ENCODE data around the gene MCOLN3. TPM values are rescaled to one million over a fixed set of nuclear protein-coding genes. Genes with fewer than 3 reads are reported as not detected.
"Not testable (repeated sequence)": the region's sequence is repeated elsewhere in the genome, so short reads cannot be mapped to it uniquely, and the experiment has no call there.

The MCOLN3 gene
- total RNA-seq, 2 donors from 2014 or later: 15.8 to 17.5 TPM

- ATAC-seq (no peak), DNase-seq (no peak)
- Histone ChIP-seq H3K4me3 (no peak overlapping the region), H3K9me3 (no peaks in the 10 kb centered on the region), H3K36me3 (replicated peaks in 1 of 2; ENCODE audit: insufficient read depth in 1 of 2, low read depth in 2 of 2) (no peaks in the 10 kb centered on the region), H3K4me1 (no peaks in the 10 kb centered on the region), H3K27ac (no peak overlapping the region), H3K27me3 (no peaks in the 10 kb centered on the region)
- intact Hi-C loops (cut with DNase I): no loop called here
- no peak for TF ChIP-seq POLR2A (IDR thresholded peaks at IDR 0.05)
- TF ChIP-seq, protein P1, sequence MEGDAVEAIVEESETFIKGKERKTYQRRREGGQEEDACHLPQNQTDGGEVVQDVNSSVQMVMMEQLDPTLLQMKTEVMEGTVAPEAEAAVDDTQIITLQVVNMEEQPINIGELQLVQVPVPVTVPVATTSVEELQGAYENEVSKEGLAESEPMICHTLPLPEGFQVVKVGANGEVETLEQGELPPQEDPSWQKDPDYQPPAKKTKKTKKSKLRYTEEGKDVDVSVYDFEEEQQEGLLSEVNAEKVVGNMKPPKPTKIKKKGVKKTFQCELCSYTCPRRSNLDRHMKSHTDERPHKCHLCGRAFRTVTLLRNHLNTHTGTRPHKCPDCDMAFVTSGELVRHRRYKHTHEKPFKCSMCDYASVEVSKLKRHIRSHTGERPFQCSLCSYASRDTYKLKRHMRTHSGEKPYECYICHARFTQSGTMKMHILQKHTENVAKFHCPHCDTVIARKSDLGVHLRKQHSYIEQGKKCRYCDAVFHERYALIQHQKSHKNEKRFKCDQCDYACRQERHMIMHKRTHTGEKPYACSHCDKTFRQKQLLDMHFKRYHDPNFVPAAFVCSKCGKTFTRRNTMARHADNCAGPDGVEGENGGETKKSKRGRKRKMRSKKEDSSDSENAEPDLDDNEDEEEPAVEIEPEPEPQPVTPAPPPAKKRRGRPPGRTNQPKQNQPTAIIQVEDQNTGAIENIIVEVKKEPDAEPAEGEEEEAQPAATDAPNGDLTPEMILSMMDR (IDR thresholded peaks at IDR 0.05): no peak
- WGBS, 2 donors: 78 to 80% methylated on average over 2 of the region's 2 CpGs
Measured at GRCh38 chr1:84988588-84988987, 59.7 kb downstream of the MCOLN3 start.

DNA sequence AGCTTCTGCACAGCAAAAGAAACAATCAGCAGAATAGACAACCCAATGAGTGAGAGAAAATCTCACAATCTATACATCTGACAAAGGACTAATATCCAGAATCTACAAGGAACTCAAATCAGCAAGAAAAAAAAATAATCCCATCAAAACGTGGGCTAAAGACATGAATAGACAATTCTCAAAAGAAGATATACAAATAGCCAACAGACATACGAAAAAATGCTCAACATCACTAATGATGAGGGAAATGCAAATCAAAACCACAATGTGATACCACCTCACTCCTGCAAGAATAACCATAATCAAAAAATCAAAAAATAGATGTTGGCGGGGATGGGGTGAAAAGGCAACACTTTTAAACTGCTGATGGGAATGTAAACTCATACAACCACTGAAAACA lies 61.7 kb downstream of the MCOLN3 start:
- intact Hi-C loops (cut with DNase I); ATAC-seq; DNase-seq; H3K27ac ChIP-seq; H3K4me3 ChIP-seq; H3K9me3 ChIP-seq; H3K36me3 ChIP-seq (replicated peaks in 1 of 2; ENCODE audit: insufficient read depth in 1 of 2, low read depth in 2 of 2); H3K4me1 ChIP-seq; H3K27me3 ChIP-seq: not testable (repeated sequence)
- WGBS, 2 donors: 77 to 80% methylated on average over 3 of the region's 3 CpGs

DNA sequence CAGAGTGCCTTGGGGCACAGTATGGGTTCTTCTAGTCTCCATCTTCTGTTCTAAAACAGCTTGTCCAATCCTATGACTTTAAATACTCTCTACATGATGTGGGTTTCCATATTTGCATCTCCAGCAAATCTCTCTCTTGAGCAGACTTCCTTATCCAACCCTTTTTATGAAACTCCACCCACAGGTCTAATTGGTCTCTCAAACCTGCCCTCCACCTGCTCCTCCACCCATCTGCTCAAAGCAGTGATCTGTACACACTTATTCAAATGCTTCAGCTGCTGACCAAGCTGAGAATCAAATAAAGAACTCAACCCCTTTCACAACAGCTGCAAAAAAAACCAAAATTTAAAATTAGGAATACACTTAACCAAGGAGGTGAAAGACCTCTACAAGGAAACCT lies 62.9 kb downstream of the MCOLN3 start:
- no peak overlapping the region for H3K27ac ChIP-seq
- ATAC-seq (no peak), DNase-seq (no peak)
- H3K27me3 ChIP-seq: no peaks in the 10 kb centered on the region
- no peak for TF ChIP-seq POLR2A (IDR thresholded peaks at IDR 0.05)
- TF ChIP-seq, protein P1 (IDR thresholded peaks at IDR 0.05): no peak
- H3K4me3 ChIP-seq: no peak overlapping the region
- H3K4me1 ChIP-seq: no peaks in the 10 kb centered on the region
- H3K36me3 ChIP-seq (replicated peaks in 1 of 2; ENCODE audit: insufficient read depth in 1 of 2, low read depth in 2 of 2): no peaks in the 10 kb centered on the region
- intact Hi-C loops (cut with DNase I): no loop called here
- H3K9me3 ChIP-seq: no peaks in the 10 kb centered on the region

DNA sequence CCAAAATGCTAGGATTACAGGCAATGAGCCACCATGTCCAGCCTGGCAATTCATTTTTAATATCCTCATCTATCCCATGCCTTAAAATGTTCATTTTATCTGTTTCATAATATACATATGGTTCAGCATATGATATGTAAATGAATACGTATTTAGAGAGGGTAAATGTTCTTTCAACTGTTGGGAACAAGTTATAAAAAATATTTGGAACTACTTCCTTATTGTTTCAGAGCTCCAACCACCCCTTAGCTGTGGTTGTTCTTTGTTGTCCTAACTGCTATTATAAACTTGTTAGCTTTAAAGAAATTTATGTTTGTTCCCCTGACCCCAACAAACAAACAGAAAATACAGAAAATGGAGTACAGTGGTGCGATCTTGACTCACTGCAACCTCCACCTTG lies 65.9 kb downstream of the MCOLN3 start:
- no peak overlapping the region for H3K4me3 ChIP-seq
- no peak overlapping the region for H3K27ac ChIP-seq
- intact Hi-C loops (cut with DNase I): no loop called here

DNA sequence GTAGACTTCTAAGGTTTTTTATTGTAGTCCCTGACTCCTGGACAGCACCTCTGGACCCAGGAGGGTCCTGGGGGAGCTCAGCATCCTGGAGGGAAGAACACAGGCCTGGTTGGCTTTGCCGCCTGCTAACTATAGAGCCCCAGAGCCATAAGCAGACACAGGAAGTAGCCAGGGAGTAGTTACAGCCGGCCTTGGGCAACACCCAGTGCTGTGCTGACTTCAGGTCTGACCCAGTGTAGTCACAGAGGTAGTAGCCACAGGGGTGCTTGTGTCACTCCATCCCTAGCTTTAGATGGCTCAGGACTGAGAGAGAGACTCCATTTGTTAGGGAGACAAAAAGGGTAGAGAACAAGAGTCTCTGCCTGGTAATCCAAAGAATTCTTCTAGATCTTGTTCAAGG lies 73.3 kb downstream of the MCOLN3 start:
- ATAC-seq (no peak), DNase-seq (no peak)
- Histone ChIP-seq H3K4me3 (no peak overlapping the region), H3K27me3 (no peaks in the 10 kb centered on the region), H3K27ac (no peak overlapping the region), H3K36me3 (replicated peaks in 1 of 2; ENCODE audit: insufficient read depth in 1 of 2, low read depth in 2 of 2) (no peaks in the 10 kb centered on the region), H3K4me1 (no peaks in the 10 kb centered on the region), H3K9me3 (no peaks in the 10 kb centered on the region)
- WGBS, 2 donors: 47 to 92% methylated on average over 2 of the region's 2 CpGs
- no peak for TF ChIP-seq POLR2A (IDR thresholded peaks at IDR 0.05)
- TF ChIP-seq, protein P1 (IDR thresholded peaks at IDR 0.05): no peak
- intact Hi-C loops (cut with DNase I): loop anchor here (10.0 kb wide), 1 partner anchor 50 kb away; no protein-coding TSS in a partner anchor

More for the DNA sequence above, 65.9 kb downstream of the MCOLN3 start:
- TF ChIP-seq POLR2A (IDR thresholded peaks at IDR 0.05): no peak
- TF ChIP-seq, protein P1 (IDR thresholded peaks at IDR 0.05): no peak
- DNase-seq (no peak), ATAC-seq (no peak)
- Histone ChIP-seq H3K4me1 (no peaks in the 10 kb centered on the region), H3K36me3 (replicated peaks in 1 of 2; ENCODE audit: insufficient read depth in 1 of 2, low read depth in 2 of 2) (no peaks in the 10 kb centered on the region), H3K9me3 (no peaks in the 10 kb centered on the region), H3K27me3 (no peaks in the 10 kb centered on the region)
- 84 to 91% methylated on average over 2 of the region's 2 CpGs for WGBS, 2 donors

Data from body of pancreas (tissue), 4 donors.